Activated CD4-positive, alpha-beta T cell treated with anti-CD3 and anti-CD28 coated beads, Interleukin-2, amount 10 ng/mL, durations not matched to agents 24 days and 14 days (primary cell): ENCODE data around the gene MSRB3. TPM values are rescaled to one million over a fixed set of nuclear protein-coding genes. Genes with fewer than 3 reads are reported as not detected.
A peak's percentile ranks its signal among the peaks of the same experiment; 100 is the strongest.
"Not testable (repeated sequence)": the region's sequence is repeated elsewhere in the genome, so short reads cannot be mapped to it uniquely, and the experiment has no call there.

Experiments used
- DNase-seq: peaks from one replicate; pipeline ENCODE4 v3.0.0; 2022
- H3K27ac Mint-ChIP-seq: one replicate; pipeline ENCODE4 v1.8.0; 2022; ENCODE audit warnings: mild to moderate bottlenecking, mixed read lengths
- H3K27me3 Mint-ChIP-seq: one replicate; pipeline ENCODE4 v1.8.0; 2022; ENCODE audit warnings: mixed read lengths
- H3K36me3 Mint-ChIP-seq: one replicate; pipeline ENCODE4 v1.8.0; 2022; ENCODE audit warnings: low read depth, mild to moderate bottlenecking, mixed read lengths
- H3K4me1 Mint-ChIP-seq: one replicate; pipeline ENCODE4 v1.8.0; 2021; ENCODE audit warnings: mixed read lengths
- H3K4me3 Mint-ChIP-seq: one replicate; pipeline ENCODE4 v1.8.0; 2022; ENCODE audit warnings: mild to moderate bottlenecking, moderate library complexity, mixed read lengths
- H3K9me3 Mint-ChIP-seq: one replicate; pipeline ENCODE4 v1.8.0; 2021; ENCODE audit warnings: mixed read lengths
- intact Hi-C: fragments of 100-400 bp; cut with micrococcal nuclease; formaldehyde crosslinking; loops from one replicate; pipeline ENCODE4 v1.15.1; 2023
- total RNA-seq: library from RNA; stranded (reverse); gene quantifications from 2 replicates; pipeline ENCODE4 v1.2.3, GENCODE V29; 2022

The MSRB3 gene
- total RNA-seq, 1 donor from 2014 or later: not detected

GRCh38 chr12:65275627-65276026 lies 2.9 kb upstream of the MSRB3 start:
- no peak for DNase-seq
- Mint-ChIP-seq H3K27me3 (peaks cover 59% of the 10 kb centered on the region), H3K36me3 (no peaks in the 10 kb centered on the region), H3K27ac (no peak overlapping the region), H3K4me3 (no peak overlapping the region), H3K4me1 (peaks cover 2% of the 10 kb centered on the region), H3K9me3 (no peaks in the 10 kb centered on the region)
- intact Hi-C loops: no loop called here

- H3K36me3 Mint-ChIP-seq: no peaks in the 10 kb centered on the region
- H3K27me3 Mint-ChIP-seq: peaks cover 68% of the 10 kb centered on the region
- no peak for DNase-seq
- H3K9me3 Mint-ChIP-seq: no peaks in the 10 kb centered on the region
- no peak overlapping the region for H3K27ac Mint-ChIP-seq
- no peak overlapping the region for H3K4me3 Mint-ChIP-seq
- intact Hi-C loops: no loop called here
- H3K4me1 Mint-ChIP-seq: peaks cover 2% of the 10 kb centered on the region
Measured at GRCh38 chr12:65276916-65277530, 1.5 kb upstream of the MSRB3 start.

GRCh38 chr12:65277994-65278575 lies 398 bp upstream of the MSRB3 start:
- Mint-ChIP-seq H3K9me3 (no peaks in the 10 kb centered on the region), H3K36me3 (no peaks in the 10 kb centered on the region), H3K27ac (no peak overlapping the region), H3K27me3 (peaks cover 73% of the 10 kb centered on the region), H3K4me3 (peak overlapping the region; percentile 67), H3K4me1 (peaks cover 2% of the 10 kb centered on the region)
- DNase-seq: no peak
- intact Hi-C loops: no loop called here

GRCh38 chr12:65279369-65280112 lies 1.1 kb downstream of the MSRB3 start:
- peaks cover 67% of the 10 kb centered on the region for H3K27me3 Mint-ChIP-seq

GRCh38 chr12:65280306-65280705 lies 1.8 kb downstream of the MSRB3 start:
- Mint-ChIP-seq H3K27ac (no peak overlapping the region), H3K9me3 (no peaks in the 10 kb centered on the region), H3K36me3 (no peaks in the 10 kb centered on the region), H3K4me1 (peaks cover 2% of the 10 kb centered on the region), H3K27me3 (peaks cover 61% of the 10 kb centered on the region), H3K4me3 (no peak overlapping the region)
- intact Hi-C loops: no loop called here
- DNase-seq: no peak

More at GRCh38 chr12:65279369-65280112, 1.1 kb downstream of the MSRB3 start:
- H3K36me3 Mint-ChIP-seq: no peaks in the 10 kb centered on the region
- peaks cover 2% of the 10 kb centered on the region for H3K4me1 Mint-ChIP-seq
- H3K27ac Mint-ChIP-seq: no peak overlapping the region
- H3K9me3 Mint-ChIP-seq: no peaks in the 10 kb centered on the region
- DNase-seq: no peak
- peak overlapping the region; percentile 58 for H3K4me3 Mint-ChIP-seq
- intact Hi-C loops: no loop called here

- Mint-ChIP-seq H3K4me3 (no peak overlapping the region), H3K9me3 (no peaks in the 10 kb centered on the region), H3K4me1 (peaks cover 2% of the 10 kb centered on the region), H3K36me3 (no peaks in the 10 kb centered on the region), H3K27me3 (peaks cover 44% of the 10 kb centered on the region), H3K27ac (no peak overlapping the region)
- DNase-seq: no peak
- intact Hi-C loops: no loop called here
Measured at GRCh38 chr12:65282840-65283239, 4.4 kb downstream of the MSRB3 start.

GRCh38 chr12:65285532-65285931 lies 7.0 kb downstream of the MSRB3 start:
- H3K4me3 Mint-ChIP-seq, intact Hi-C loops, DNase-seq, H3K27ac Mint-ChIP-seq, H3K36me3 Mint-ChIP-seq, H3K4me1 Mint-ChIP-seq, H3K9me3 Mint-ChIP-seq: not testable (repeated sequence)
- H3K27me3 Mint-ChIP-seq: peaks cover 30% of the 10 kb centered on the region

GRCh38 chr12:65287426-65287825 lies 8.9 kb downstream of the MSRB3 start:
- Mint-ChIP-seq H3K27ac (no peak overlapping the region), H3K4me1 (no peaks in the 10 kb centered on the region), H3K9me3 (no peaks in the 10 kb centered on the region), H3K4me3 (no peak overlapping the region), H3K36me3 (no peaks in the 10 kb centered on the region), H3K27me3 (peaks cover 14% of the 10 kb centered on the region)
- intact Hi-C loops: no loop called here
- DNase-seq: no peak

- DNase-seq: no peak
- Mint-ChIP-seq H3K9me3 (no peaks in the 10 kb centered on the region), H3K4me3 (no peak overlapping the region), H3K36me3 (no peaks in the 10 kb centered on the region), H3K27ac (no peak overlapping the region), H3K4me1 (no peaks in the 10 kb centered on the region), H3K27me3 (peaks cover 9% of the 10 kb centered on the region)
- intact Hi-C loops: no loop called here
Measured at GRCh38 chr12:65292241-65292640, 13.8 kb downstream of the MSRB3 start.

GRCh38 chr12:65293735-65294134 lies 15.3 kb downstream of the MSRB3 start:
- Mint-ChIP-seq H3K36me3 (no peaks in the 10 kb centered on the region), H3K27me3 (peaks cover 7% of the 10 kb centered on the region), H3K9me3 (no peaks in the 10 kb centered on the region), H3K27ac (no peak overlapping the region), H3K4me1 (no peaks in the 10 kb centered on the region), H3K4me3 (no peak overlapping the region)
- intact Hi-C loops: no loop called here
- DNase-seq: no peak

GRCh38 chr12:65294641-65295262 lies 16.3 kb downstream of the MSRB3 start:
- no peak for DNase-seq
- H3K27ac Mint-ChIP-seq: no peak overlapping the region
- no peaks in the 10 kb centered on the region for H3K36me3 Mint-ChIP-seq
- H3K4me3 Mint-ChIP-seq: no peak overlapping the region
- H3K4me1 Mint-ChIP-seq: no peaks in the 10 kb centered on the region
- intact Hi-C loops: no loop called here
- peaks cover 9% of the 10 kb centered on the region for H3K27me3 Mint-ChIP-seq
- H3K9me3 Mint-ChIP-seq: no peaks in the 10 kb centered on the region

- H3K4me1 Mint-ChIP-seq: no peaks in the 10 kb centered on the region
- no peak overlapping the region for H3K4me3 Mint-ChIP-seq
- no peak overlapping the region for H3K27ac Mint-ChIP-seq
- no peak for DNase-seq
- no peaks in the 10 kb centered on the region for H3K36me3 Mint-ChIP-seq
- intact Hi-C loops: no loop called here
- H3K9me3 Mint-ChIP-seq: no peaks in the 10 kb centered on the region
- H3K27me3 Mint-ChIP-seq: peaks cover 15% of the 10 kb centered on the region
Measured at GRCh38 chr12:65296508-65297265, 18.2 kb downstream of the MSRB3 start.

GRCh38 chr12:65300097-65300496 lies 21.6 kb downstream of the MSRB3 start:
- Mint-ChIP-seq H3K9me3 (no peaks in the 10 kb centered on the region), H3K27ac (no peak overlapping the region), H3K27me3 (peaks cover 21% of the 10 kb centered on the region), H3K4me1 (no peaks in the 10 kb centered on the region), H3K4me3 (no peak overlapping the region), H3K36me3 (no peaks in the 10 kb centered on the region)
- intact Hi-C loops: no loop called here
- DNase-seq: no peak
